ENCODE results near the gene KNG1.

KNG1 gene

DNA sequence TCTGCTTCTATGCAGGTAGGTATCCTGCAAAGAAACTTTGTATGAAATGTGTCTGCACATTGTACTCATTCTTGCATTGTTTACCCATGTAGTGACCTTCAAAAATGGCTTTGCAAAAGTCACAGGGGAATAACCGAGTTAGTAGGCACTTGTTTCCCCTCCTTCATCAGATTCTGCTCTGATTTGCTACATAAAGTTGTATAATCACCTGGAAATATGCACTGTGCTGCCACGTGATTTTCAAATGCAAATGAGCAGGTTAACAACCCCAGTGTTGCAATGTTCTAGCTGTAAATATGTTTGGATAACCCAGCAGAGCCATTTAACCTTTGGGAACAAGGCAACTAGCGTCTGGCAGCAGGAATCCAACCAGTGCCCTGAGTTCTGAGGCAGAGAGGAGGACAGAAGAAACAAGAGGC lies at the start of gene KNG1:
TSS of gene KNG1 (plus strand) at position 321 of the 419 bp plus-strand sequence. CDS start 184 bp downstream, outside the sequence.
- POLR2A ChIA-PET = no interaction called here
- no peak for TF ChIP-seq CTCF (IDR thresholded peaks at IDR 0.05; ENCODE audit: control extremely low read depth, extremely low read depth, low read depth, missing control alignments)

GRCh38 chr3:186668426-186668825 lies 48.7 kb upstream of the KNG1 start:
- POLR2A ChIA-PET = interaction anchor here (0.5 to 0.7 kb wide), 2 partner anchors 48 to 791 kb away, joined by 3 read pairs; no protein-coding TSS in a partner anchor
- DNase-seq (ENCODE audit: extremely low spot score) = no peak
- TF ChIP-seq CTCF (IDR thresholded peaks at IDR 0.05; ENCODE audit: control extremely low read depth, extremely low read depth, low read depth, missing control alignments) = no peak
- CTCF ChIA-PET = interaction anchor here (1.0 to 2.6 kb wide), 3 partner anchors 26 to 53 kb away, joined by 3 to 10 read pairs (median 8); no protein-coding TSS in a partner anchor

More for the DNA sequence above, at the start of gene KNG1:
- no peak for DNase-seq (ENCODE audit: extremely low spot score)
- CTCF ChIA-PET = no interaction called here

GRCh38 chr3:186669378-186670084 lies 47.6 kb upstream of the KNG1 start:
- POLR2A ChIA-PET = no interaction called here
- CTCF ChIA-PET = interaction anchor here (1.0 to 2.6 kb wide), 2 partner anchors 27 to 54 kb away, joined by 3 to 10 read pairs; no protein-coding TSS in a partner anchor
- TF ChIP-seq CTCF (IDR thresholded peaks at IDR 0.05; ENCODE audit: control extremely low read depth, extremely low read depth, low read depth, missing control alignments) = no peak
- DNase-seq (ENCODE audit: extremely low spot score) = no peak

GRCh38 chr3:186670155-186670554 lies 47.0 kb upstream of the KNG1 start:
- POLR2A ChIA-PET = no interaction called here
- DNase-seq (ENCODE audit: extremely low spot score) = no peak
- CTCF ChIA-PET = interaction anchor here (2.6 kb wide), 1 partner anchor 55 kb away, joined by 10 read pairs; no protein-coding TSS in a partner anchor
- no peak for TF ChIP-seq CTCF (IDR thresholded peaks at IDR 0.05; ENCODE audit: control extremely low read depth, extremely low read depth, low read depth, missing control alignments)

- POLR2A ChIA-PET = no interaction called here
These were observed 46.1 kb upstream of the KNG1 start for GRCh38 chr3:186671051-186671450.

DNA sequence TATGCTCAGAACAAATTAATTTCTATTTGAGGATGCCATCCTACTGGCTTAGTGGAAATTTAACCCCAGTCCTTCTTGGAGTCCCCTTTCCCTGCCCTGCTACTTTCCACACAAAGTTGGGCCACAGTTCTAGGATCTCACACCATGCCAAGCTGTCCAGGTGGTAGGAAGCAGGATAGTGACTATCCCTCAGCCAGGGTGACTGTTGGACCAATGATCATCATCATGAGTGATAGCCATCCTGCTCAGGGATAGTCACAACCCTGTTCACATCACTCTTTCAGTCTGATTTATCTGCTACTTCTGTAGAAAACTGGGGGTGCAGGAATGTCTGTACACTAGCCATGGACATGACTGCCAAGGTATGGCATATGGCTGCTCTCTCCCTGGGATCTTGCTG lies 38.6 kb upstream of the KNG1 start:
- TF ChIP-seq CTCF (IDR thresholded peaks at IDR 0.05; ENCODE audit: control extremely low read depth, extremely low read depth, low read depth, missing control alignments) = no peak
- POLR2A ChIA-PET = no interaction called here
- CTCF ChIA-PET = no interaction called here
- DNase-seq (ENCODE audit: extremely low spot score) = no peak

More at GRCh38 chr3:186671051-186671450, 46.1 kb upstream of the KNG1 start:
- DNase-seq (ENCODE audit: extremely low spot score) = no peak
- CTCF ChIA-PET = no interaction called here
- TF ChIP-seq CTCF (IDR thresholded peaks at IDR 0.05; ENCODE audit: control extremely low read depth, extremely low read depth, low read depth, missing control alignments) = no peak
